Esophagus squamous epithelium (tissue), 4 donors: ENCODE results near the gene PYGM.

Source experiments
- CTCF ChIP-seq, 6 experiments: fragments of 450-650 bp in 4 of 6; fragments of 200-600 bp in 2 of 6; sonication (generic) in 2 of 6; IDR thresholded peaks; one replicate each; pipeline ENCODE4 v1.5.1; 2016 to 2019; ENCODE audit warnings: antibody characterized with exemption in 6 of 6, mild to moderate bottlenecking in 4 of 6, moderate library complexity in 4 of 6
- POLR2A ChIP-seq, 4 donors: fragments of 450-650 bp; IDR thresholded peaks; one replicate each; pipeline ENCODE4 v1.6.1; 2017; ENCODE audit warnings: antibody characterized with exemption in 4 of 4, mild to moderate bottlenecking in 4 of 4, moderate library complexity in 3 of 4

DNA sequence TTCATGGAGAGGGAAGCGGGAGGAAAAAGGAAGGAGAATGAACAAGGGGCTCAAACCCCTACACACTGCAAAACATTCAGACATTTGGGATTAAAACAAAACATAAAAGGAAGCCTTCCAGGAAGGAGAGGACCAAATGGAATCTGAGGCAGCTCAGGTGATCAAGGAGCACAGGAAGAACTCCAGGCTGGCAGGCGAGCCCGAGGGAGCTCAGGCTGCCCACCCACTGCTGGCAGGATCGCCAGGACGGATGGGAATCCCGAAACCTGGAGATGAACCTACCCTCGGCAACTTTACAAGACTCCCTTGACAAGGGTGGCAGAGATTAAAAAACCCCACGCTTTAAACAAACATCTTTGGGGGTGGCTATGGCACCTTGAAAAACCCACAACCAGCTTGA is 5.0 kb upstream of the PYGM start:
- TF ChIP-seq POLR2A (IDR thresholded peaks at IDR 0.05) (no peak), CTCF (IDR thresholded peaks at IDR 0.05) (no peak)
